Islet precursor cell (in vitro differentiated cells): ENCODE data around the gene ENOPH1.
"Not testable (repeated sequence)": the region's sequence is repeated elsewhere in the genome, so short reads cannot be mapped to it uniquely, and the experiment has no call there.

Experiments used
- DNase-seq: peaks from one replicate; pipeline ENCODE4 v3.0.0-alpha.2; 2018

Gene ENOPH1

DNA sequence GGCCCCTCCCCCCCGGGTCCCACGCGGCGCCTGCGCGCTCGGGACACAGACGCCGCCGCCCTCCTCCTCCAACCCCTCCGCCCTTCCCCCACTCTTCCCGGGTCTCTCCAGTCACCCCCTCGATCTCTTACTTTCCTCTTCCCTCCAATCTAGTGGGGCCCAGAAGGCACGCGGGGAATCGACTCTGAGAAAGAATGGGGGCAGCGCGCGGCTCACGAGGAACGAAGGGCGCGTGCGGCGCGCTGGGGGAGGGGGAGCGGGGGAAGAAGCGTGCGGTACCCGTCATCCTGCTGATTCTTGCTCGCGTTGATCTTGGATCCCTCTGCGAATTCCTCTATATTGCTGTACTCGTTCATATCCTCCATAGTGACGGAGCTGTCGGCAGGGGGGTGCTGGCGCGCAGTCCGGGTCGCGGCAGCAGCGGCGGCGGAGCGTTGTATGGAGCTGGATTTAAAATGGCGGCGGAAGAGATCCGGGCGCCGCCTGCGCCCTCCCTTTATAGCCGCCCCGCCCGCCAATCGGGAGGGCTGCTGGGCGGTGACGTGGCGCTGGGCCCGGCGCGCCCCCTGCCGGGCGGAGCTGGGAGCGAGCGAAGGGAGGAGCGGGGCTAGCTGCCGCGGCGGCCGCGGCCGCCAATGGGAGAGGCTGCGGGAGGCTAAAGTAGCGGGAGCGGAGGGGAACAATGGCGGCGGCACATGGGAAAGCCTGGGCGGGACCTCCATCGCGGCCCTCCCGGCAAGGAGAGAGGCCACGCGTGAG is 1.2 kb upstream of the ENOPH1 start:
- DNase-seq = peak; percentile 95

DNA sequence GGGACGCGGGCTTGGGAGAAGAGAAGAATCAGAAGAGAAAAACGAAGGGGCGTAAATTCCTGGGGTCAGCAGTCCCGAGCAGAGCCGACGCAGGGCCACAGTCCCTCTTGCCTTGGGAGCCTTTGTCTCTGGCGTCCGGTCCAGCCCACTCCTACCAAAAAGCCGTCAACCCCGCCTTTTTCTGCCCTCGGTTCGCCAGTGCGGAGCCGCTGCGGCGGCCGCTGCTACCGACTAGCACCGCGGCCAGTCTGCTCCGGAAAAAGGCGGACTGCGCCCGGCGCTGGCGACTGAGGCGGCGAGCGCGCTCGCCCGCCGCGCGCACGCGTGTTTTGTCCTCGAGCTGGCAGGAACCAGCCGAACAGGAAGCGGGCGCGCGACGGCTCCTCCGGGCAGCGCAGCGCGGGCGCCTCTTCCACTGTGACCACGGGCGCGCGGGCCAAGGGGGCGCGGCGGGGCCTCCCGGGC is 630 bp upstream of the ENOPH1 start:
- DNase-seq = no peak

DNA sequence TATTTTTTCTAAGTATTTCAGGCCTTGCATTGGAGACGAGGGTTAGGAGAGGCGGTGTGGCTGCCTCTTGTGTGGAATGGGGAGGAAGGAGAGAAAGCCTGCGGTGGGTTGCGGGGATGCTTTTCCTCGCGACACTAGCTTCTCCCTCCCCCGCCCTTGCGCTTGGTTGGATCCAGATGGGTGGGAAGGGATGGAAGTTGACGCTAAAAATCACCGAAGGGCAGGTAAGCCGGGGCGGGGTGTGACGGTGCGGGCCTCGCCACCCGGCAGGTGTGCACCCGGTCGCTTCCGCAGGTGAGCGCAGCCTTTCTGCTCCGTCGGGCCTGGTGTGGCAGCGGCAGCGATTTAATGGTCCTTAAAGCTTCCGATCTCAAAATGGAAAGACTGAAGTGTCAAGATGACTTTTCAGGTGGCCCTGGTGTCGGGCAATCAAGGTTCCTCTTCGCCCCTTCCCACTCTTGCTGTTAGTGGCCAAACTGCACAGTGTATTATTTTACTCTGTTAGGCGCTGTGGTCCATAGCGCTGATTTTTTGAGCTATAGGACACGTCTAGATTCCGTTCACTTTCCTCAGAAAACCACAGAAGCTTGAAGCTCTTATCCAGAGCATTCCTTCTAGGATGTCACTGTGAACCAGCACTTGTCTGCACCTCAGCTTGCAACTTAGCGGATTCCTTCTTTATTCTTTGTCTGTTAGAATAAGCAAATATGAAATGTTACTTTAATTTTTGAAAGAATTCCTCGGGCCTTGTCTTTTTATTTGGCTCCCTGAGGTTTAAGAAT is 765 bp downstream of the ENOPH1 start:
- peak; percentile 71 for DNase-seq

DNA sequence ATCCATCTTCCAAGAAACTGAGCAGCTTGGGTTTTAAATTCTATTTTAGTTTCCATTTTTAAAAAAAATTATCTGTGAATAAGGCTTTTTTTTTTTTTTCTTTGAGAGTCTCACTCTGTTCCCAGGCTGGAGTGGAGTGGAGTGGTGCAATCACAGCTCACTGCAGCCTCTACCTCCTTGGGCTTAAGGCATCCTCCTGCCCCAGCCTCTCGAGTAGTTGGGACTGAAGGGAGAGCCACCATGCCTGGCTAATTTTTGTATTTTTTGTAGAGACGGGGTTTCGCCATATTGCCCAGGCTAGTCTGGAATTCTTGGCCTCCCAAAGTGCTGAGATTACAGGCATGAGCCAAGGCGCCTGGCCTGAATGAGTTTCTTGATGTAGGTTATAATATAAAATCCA is 1.4 kb downstream of the ENOPH1 start:
- DNase-seq = no peak

DNA sequence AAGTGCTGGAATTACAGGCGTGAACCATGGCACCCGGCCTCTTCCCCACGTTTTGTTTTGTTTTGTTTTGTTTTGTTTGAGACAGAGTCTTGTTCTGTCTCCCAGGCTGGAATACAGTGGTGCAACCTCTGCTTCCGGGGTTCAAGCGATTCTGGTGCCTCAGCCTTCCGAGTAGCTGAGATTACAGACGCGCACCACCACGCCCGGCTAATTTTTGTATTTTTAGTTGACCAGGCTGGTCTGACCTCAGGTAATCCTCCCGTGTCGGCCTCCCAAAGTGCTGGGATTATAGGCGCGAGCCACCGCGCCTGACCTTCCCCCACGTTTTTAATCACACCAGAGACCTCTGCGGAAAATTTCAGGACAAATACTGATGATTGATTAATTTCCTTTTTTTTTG is 2.2 kb downstream of the ENOPH1 start:
- DNase-seq = no peak

DNA sequence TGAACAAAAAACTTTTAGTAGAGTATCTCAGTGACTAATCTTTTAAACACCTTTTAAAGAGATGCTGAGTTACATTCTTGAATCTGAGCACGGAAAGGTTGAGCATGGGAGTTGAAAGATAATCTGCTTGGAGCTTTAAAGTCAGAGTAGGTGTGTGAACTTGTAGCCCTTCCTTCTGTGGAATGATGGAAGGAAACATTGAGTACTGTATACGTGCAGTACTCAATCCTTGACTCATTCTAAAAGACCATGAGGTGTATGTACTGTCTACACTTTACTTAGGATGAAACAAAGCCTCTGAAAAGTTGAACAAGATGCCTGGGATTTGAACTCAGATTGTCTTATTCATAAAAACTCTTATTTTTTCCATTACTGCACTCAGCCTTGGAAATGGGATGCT is 3.4 kb downstream of the ENOPH1 start:
- DNase-seq = no peak

DNA sequence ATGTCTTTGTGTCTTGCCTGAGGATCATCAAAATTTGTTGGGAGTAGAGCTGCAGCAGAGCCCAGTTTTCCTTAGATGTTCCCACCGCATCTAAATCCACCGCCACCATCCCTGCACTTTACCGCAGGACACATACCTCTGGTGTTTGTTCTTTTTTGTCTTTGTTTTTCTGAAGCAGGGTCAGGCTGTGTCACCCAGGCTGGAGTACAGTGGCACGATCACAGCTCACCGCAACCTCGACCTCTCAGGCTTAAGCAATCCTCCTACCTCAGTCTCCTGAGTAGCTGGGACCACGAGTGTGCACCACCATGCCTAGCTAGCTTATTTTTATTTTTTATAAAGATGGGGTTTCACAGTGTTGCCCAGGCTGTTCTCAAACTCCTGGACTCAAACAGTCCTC is 4.6 kb downstream of the ENOPH1 start:
- no peak for DNase-seq

DNA sequence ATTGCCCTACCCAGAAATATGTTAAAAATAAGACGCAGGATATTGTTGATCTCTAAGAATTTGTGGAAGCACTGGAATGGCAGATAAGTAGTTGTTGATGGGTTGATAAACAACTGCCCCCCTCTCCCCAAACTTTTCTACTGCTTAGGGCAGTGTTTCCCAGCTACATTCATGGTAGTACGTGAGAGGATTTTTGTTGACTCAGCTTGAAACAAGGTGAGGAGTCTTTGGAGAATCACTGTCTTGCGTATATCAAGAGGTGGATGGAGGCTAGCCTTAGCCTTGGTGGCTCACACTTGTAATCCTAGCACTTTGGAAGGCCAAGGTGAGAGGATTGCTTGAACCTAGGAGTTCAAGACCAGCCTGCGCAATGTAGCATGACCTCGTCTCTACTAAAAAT is 5.7 kb downstream of the ENOPH1 start:
- no peak for DNase-seq

DNA sequence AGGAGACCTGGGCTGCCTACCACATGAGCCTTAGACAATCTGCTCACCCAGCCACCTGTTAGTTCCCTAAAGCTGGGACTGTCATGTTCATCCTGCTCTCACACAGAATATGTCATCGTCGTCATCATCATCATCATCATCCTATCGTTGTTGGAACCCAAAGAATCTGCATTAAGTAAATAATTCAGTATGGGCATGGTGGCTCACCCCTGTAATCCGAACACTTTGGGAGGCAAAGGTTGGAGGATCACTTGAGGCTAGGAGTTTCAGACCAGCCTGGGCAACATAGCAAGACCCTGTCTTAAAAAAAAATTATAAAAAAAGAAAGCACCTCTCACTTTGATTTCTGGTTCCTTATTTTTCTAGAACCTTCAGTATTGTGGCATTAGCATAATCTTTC is 6.4 kb downstream of the ENOPH1 start:
- DNase-seq = no peak

DNA sequence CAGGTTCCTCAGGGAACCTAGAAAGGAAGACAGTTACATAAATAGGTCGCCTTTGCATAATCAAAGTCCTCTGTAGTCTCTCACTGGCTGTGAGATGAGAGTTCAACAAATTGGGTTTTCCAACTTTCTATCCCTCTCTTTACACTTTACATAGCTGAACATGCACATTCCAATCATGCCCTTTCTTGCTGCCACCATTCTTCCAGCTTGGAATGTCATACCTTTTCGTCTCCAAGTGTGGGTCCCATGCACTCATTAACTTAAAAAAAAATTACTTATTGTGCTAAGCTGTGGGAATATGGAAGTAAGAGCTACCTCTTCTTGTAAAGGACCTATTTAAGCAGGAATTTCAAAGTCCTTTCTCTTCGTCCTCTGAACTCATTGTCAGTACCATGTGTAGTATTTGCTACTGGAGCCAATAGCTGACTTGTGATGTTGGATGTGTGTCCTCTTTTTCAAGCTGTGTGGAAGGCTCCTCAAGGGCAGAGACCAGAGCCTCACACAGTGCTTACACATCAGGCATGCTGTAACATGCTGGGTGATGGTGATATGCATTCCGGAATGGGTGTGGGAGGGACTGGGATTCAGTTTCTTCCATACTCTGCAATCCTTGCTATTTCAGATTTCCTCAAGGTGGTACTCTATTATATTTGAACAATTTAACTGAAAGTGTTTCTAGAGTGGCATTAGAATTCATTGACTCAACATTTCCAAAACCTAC is 7.1 kb downstream of the ENOPH1 start:
- DNase-seq = no peak

DNA sequence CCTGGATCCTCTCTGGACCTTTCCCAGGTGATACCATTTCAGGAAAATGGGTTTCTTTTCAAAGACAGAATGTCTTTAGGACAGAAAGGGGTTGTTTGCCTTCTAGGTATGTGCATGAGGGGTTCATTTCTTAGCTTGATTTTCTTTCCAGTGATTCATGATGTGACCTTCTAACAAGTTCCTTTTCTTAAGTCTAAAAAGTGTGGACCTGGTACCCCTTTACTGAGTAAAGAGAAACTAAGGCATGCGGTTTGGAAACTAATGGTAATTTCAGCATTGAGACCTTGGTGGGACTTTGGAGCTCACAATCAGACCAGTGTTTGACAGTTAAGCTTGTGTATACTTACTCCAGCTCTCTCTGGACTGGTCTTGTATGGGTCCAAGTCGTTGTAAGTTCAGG is 8.7 kb downstream of the ENOPH1 start:
- DNase-seq = no peak

DNA sequence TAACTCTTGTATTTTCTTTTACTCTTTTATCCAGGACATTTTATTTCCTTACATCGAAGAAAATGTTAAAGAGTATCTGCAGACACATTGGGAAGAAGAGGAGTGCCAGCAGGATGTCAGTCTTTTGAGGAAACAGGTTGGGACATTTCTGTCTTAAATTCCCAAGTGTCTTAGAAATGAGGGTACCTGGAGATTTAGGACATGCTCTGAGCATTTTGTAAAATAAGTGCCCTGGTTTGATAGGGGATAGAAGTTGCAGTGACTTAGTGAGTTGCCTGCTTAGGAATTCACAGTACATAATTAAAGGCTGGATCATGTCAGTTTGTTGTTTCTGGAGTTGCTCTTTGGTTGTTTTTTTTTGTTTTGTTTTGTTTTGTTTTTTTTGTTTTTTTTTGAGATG is 17.5 kb downstream of the ENOPH1 start:
- no peak for DNase-seq

DNA sequence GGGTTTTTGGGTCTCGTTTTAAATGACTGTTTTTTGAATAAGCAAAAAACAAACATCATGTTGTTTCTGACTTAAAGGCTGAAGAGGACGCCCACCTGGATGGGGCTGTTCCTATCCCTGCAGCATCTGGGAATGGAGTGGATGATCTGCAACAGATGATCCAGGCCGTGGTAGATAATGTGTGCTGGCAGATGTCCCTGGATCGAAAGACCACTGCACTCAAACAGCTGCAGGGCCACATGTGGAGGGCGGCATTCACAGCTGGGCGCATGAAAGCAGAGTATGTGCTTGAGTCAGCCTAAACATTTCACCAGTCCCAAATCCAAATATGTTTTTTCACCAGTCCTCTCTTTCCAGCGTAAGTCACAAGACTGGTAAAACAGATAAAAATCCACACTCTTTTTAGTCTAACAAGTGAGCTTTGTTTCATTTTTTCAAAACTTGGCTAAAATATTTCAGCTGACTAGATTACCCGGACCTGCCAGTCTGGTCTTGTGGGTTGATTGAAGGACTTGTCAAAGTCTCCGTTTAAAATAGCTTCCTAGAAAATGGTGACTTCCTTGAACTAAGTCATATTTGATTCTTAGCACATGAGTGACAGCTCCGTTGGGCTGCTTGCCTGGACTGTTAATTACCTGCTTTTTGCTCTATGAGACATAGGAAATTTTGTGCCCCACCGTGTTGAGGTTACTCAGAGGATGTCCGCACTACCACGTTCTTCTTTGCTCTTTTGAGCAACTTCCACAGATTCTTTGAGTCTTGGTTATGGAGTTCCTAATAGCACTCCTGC is 20.8 kb downstream of the ENOPH1 start:
- DNase-seq = no peak

DNA sequence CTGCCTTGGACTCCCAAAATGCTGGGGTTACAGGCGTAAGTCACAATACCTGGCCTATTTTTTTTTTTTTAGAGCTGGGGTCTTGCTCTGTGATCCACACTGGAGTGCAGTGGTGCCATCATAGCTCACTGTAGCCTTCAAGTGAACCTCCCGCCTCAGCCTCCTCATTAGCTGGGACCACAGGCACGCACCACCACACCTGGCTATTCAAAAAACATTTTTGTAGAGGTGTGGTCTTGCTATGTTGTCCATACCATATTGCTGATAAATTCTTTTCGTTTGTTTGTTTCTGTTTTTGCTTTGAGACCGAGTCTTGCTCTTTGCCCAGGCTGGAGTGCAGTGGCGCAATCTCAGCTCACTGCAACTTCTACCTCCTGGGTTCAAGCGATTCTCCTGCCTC is 21.6 kb downstream of the ENOPH1 start:
- no peak for DNase-seq

DNA sequence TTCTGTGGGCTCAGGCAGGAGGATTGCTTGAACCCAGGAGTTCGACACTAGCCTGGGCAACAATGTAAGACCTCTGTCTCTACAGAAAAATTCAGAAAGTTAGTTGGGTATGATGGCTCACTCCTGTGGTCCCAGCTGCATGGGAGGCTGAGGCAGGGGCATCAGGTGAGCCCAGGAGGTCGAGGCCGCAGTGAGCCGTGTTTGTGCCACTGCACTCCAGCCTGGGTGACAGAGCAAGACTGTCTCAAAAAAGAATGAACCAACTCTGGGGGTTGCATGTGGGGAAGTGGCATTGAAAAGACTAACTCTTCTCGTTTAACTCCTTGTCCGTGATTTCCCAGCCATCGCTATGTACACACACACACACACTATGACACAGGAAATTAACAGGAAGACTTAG is 26.9 kb downstream of the ENOPH1 start:
- no peak for DNase-seq

DNA sequence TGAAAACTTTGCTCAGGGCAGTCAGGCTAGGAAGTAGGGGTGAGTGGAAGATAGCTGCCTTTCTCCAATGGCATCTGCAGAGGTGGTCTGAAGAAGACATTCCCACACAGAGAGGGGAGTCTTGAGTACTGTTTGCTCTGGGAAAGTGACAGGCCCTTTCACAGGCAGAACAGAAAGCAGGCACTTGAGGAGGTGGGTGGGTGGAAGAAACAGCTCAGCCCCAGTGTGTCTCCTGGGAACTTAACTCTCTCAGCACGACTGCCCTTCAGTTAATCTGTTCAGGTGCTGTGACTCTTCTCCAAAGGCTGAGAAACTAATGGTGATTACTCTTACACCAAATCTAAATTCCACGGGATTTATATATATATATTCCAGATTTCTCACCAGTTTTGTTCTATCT is 28.3 kb downstream of the ENOPH1 start:
- no peak for DNase-seq

DNA sequence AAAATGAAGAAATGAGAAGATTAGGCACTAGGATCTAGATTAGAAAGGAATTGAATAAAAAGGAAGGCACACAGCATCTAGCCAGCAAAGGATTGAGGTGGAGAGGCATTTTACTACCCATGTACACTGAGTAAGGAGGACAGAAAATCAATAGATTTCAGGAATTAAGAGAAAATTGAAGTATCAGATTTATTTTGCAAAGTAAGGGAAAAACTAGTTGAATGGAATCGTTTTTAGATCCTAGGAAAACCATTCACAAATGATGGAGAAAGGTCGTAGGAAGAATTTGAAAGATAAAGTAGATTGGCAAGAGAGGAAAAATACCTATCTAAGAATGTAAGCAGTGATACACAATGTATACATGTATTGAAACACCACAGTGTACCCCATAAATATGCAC is 31.3 kb downstream of the ENOPH1 start:
- DNase-seq = no peak

DNA sequence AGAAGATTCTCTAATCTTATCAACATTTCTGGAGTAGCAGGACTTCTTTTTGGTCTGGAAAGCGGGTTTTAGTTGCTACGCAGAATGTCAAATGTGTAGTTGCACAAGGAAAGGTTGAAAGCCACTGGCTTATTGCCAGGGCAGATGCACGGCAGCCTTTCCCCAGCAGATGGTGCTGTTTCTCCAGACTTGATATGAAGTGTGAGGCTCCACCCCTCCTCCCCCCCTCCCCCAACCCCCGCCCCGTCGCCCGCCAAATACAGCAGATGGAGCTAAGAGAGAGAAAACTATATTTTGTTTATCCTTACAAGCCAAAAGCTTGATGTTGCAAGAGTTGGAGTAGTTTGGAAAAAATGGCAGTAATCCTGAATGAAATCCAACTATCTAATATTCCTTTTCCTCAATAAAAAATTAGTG is 32.0 kb downstream of the ENOPH1 start:
- peak; percentile 89 for DNase-seq

DNA sequence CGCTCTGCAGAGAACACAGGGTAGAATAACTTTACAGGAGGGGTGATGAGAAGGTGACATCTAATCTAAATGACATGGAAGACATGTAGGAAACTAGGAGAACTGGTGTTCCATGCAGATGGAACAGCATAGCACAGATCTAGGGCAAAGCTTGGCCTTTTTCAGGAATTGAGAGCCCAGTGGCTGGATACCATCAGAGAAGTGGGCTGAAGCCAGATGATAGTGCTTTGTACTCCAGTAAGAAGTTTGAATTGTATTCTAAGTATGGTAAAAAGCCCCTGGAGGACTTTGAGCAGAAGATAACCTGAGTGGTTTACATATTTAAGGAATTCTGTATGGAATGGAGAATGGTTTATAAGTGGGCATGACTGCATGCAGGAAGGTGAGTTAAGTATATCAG is 32.8 kb downstream of the ENOPH1 start:
- DNase-seq = no peak

DNA sequence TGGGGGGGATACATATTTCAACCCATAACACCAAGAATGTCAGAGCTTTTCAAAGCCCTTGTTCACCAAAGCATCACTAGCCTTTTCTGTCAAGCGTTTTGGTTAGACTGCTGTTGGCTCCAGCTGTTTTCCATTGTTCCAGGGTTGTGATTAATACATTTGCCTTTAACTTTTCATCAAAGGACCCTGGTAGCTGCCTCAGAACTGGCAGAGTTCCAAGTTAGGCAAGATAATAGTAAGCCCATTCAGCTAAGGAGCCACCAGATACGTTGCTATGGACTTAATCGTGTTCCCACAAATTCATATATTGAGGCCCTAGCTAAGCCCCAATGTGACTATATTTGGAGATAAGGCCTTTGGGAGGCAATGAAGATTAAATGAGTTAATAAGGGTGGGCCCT is 37.1 kb downstream of the ENOPH1 start:
- no peak for DNase-seq

DNA sequence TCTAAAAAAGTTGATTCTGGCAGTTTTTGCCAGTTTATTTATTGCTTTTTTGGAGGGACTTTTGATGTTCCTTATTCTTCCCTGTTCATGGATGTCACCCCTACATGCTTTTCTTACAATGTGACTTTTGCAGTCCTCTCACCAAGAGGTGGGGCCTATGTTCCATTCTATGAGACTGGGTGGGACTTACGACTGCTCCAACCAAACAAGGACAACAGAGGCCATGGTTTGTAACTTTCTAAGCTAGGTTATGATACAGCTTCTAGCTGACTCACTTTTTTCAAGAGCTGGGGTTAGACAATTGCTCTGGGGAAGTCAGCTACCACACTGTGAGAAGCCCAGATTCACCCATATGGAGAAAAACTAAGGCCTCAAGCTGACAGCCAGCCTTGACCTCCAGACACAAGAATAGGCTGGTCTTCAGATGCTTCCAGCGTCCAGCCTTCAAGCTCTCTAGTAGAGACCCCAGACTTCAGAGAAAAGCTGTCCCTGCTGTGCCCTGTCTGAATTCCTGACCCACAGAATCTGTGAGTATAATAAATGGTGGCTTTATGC is 39.5 kb downstream of the ENOPH1 start:
- no peak for DNase-seq

DNA sequence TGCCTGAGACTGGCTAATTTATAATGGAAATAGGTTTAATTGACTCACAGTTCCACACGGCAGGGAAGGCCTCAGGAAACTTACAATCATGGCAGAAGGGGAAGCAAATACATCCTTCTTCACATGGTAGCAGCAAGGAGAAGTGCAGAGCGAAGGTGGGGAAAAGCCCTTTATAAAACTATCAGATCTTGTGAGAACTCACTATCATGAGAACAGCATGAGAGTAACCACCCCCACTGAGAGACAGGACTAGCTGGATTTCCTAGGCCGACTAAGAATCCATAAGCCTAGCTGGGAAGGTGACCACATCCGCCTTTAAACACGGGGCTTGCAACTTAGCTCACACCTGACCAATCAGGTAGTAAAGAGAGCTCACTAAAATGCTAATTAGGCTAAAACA is 42.7 kb downstream of the ENOPH1 start:
- DNase-seq = not testable (repeated sequence)
